H9 (cell line): ENCODE results near the gene RNASE8. TPM values are rescaled to one million over a fixed set of nuclear protein-coding genes. Genes with fewer than 3 reads are reported as not detected.

ENCODE experiments used
- DNase-seq: peaks from one replicate; pipeline ENCODE4 v3.0.0-alpha.2; 2017
- H2AFZ ChIP-seq: one replicate; pipeline ENCODE4 v1.6.1; 2013; ENCODE audit warnings: mild to moderate bottlenecking, low read length, control low read depth, moderate library complexity
- H2AK5ac ChIP-seq: 2 replicates; pipeline ENCODE4 v1.6.1; 2013; ENCODE audit warnings: low read length, control low read depth, mixed read lengths; ENCODE audit not compliant: insufficient read length
- H2BK120ac ChIP-seq: one replicate; pipeline ENCODE4 v1.6.1; 2013; ENCODE audit warnings: low read depth, mild to moderate bottlenecking, low read length, control low read depth, inconsistent platforms; ENCODE audit not compliant: poor library complexity, severe bottlenecking
- H2BK12ac ChIP-seq: 2 replicates; pipeline ENCODE4 v1.6.1; 2013; ENCODE audit warnings: low read length, control low read depth, mixed read lengths, low read depth; ENCODE audit not compliant: insufficient read length
- H2BK15ac ChIP-seq: 2 replicates; pipeline ENCODE4 v1.6.1; 2013; ENCODE audit warnings: low read depth, low read length, control low read depth
- H2BK20ac ChIP-seq: one replicate; pipeline ENCODE4 v1.6.1; 2013; ENCODE audit warnings: low read depth, mild to moderate bottlenecking, low read length, control low read depth, inconsistent platforms; ENCODE audit not compliant: poor library complexity, severe bottlenecking
- H2BK5ac ChIP-seq: 2 replicates; pipeline ENCODE4 v1.6.1; 2013; ENCODE audit warnings: low read length, control low read depth, mixed read lengths; ENCODE audit not compliant: insufficient read length
- H3K14ac ChIP-seq: 2 replicates; pipeline ENCODE4 v1.6.1; 2013; ENCODE audit warnings: low read length, control low read depth; ENCODE audit not compliant: insufficient read depth
- H3K18ac ChIP-seq: 2 replicates; pipeline ENCODE4 v1.6.1; 2013; ENCODE audit warnings: low read depth, mild to moderate bottlenecking, mixed read lengths, low read length, control low read depth; ENCODE audit not compliant: insufficient read length
- H3K23ac ChIP-seq: 2 replicates; pipeline ENCODE4 v1.6.1; 2013; ENCODE audit warnings: low read length, control low read depth, mixed read lengths, low read depth; ENCODE audit not compliant: insufficient read length
- H3K23me2 ChIP-seq: 2 replicates; pipeline ENCODE4 v1.6.1; 2013; ENCODE audit warnings: low read depth, mild to moderate bottlenecking, mixed read lengths, low read length, control low read depth; ENCODE audit not compliant: insufficient read length, poor library complexity, severe bottlenecking
- H3K27ac ChIP-seq: 2 replicates; pipeline ENCODE4 v1.5.1; 2013; ENCODE audit warnings: low read length, control low read depth, mixed read lengths, low read depth; ENCODE audit not compliant: insufficient read length
- H3K27me3 ChIP-seq: 2 replicates; pipeline ENCODE4 v1.6.1; 2013; ENCODE audit warnings: low read length, control low read depth, inconsistent platforms; ENCODE audit not compliant: insufficient read depth
- H3K4ac ChIP-seq: 2 replicates; pipeline ENCODE4 v1.6.1; 2013; ENCODE audit warnings: low read depth, mild to moderate bottlenecking, control low read depth, inconsistent platforms, low read length, moderate library complexity
- H3K4me1 ChIP-seq: 2 replicates; pipeline ENCODE4 v1.6.1; 2013; ENCODE audit warnings: low read length, control low read depth, inconsistent platforms; ENCODE audit not compliant: insufficient read depth
- H3K4me2 ChIP-seq: 2 replicates; pipeline ENCODE4 v1.6.1; 2013; ENCODE audit warnings: low read length, control low read depth, mixed read lengths; ENCODE audit not compliant: insufficient read length, insufficient read depth
- H3K56ac ChIP-seq: 2 replicates; pipeline ENCODE4 v1.6.1; 2013; ENCODE audit warnings: low read depth, mild to moderate bottlenecking, mixed read lengths, low read length, control low read depth; ENCODE audit not compliant: insufficient read length
- H3K79me1 ChIP-seq: 2 replicates; pipeline ENCODE4 v1.6.1; 2013; ENCODE audit warnings: low read depth, mild to moderate bottlenecking, moderate library complexity, low read length, control low read depth, inconsistent platforms; ENCODE audit not compliant: insufficient read depth, poor library complexity, severe bottlenecking
- H3K79me2 ChIP-seq: 2 replicates; pipeline ENCODE4 v1.6.1; 2013; ENCODE audit warnings: low read length, control low read depth, inconsistent platforms; ENCODE audit not compliant: insufficient read depth
- H3K9ac ChIP-seq: 2 replicates; pipeline ENCODE4 v1.6.1; 2013; ENCODE audit warnings: low read length, control low read depth, mixed read lengths; ENCODE audit not compliant: insufficient read length; ENCODE audit errors: extremely low read depth
- H3K9me3 ChIP-seq: one replicate; pipeline ENCODE4 v1.6.1; 2013; ENCODE audit warnings: low read depth, low read length, inconsistent platforms; ENCODE audit not compliant: control insufficient read depth
- H3T11ph ChIP-seq: one replicate; pipeline ENCODE4 v1.6.1; 2013; ENCODE audit warnings: mild to moderate bottlenecking, low read length, control low read depth, inconsistent platforms
- H4K20me1 ChIP-seq: one replicate; pipeline ENCODE4 v1.6.1; 2013; ENCODE audit not compliant: control insufficient read depth, insufficient read length, insufficient read depth
- H4K5ac ChIP-seq: 2 replicates; pipeline ENCODE4 v1.6.1; 2013; ENCODE audit warnings: low read depth, mild to moderate bottlenecking, mixed read lengths, low read length, control low read depth; ENCODE audit not compliant: insufficient read length
- H4K8ac ChIP-seq: replicated peaks from 2 replicates; pipeline ENCODE4 v1.6.1; 2013; ENCODE audit warnings: low read length, control low read depth, mixed read lengths, low read depth; ENCODE audit not compliant: insufficient read length
- H4K91ac ChIP-seq: 2 replicates; pipeline ENCODE4 v1.6.1; 2013; ENCODE audit warnings: low read depth, mild to moderate bottlenecking, moderate library complexity, mixed read lengths, low read length, control low read depth; ENCODE audit not compliant: insufficient read length
- H3K27ac Mint-ChIP-seq, 3 experiments: 2 replicates in 2 of 3; 3 replicates in 1 of 3; pipeline ENCODE4 v1.8.0; 2020 to 2021; ENCODE audit warnings: mixed read lengths in 3 of 3, mild to moderate bottlenecking in 1 of 3, moderate library complexity in 1 of 3
- H3K27me3 Mint-ChIP-seq: 2 replicates; pipeline ENCODE4 v1.8.0; 2021; ENCODE audit warnings: low read depth, mild to moderate bottlenecking, moderate library complexity, mixed read lengths
- H3K36me3 Mint-ChIP-seq, 3 experiments: 2 replicates in 2 of 3; 3 replicates in 1 of 3; pipeline ENCODE4 v1.8.0; 2020 to 2021; ENCODE audit warnings: low read depth in 3 of 3, mixed read lengths in 3 of 3; ENCODE audit not compliant: insufficient read depth in 1 of 3
- H3K4me1 Mint-ChIP-seq, 2 experiments: 2 replicates each; pipeline ENCODE4 v1.8.0; 2020; ENCODE audit warnings: mixed read lengths in 2 of 2
- H3K4me3 Mint-ChIP-seq, 2 experiments: 2 replicates in 1 of 2; 3 replicates in 1 of 2; pipeline ENCODE4 v1.8.0; 2020 to 2021; ENCODE audit warnings: mild to moderate bottlenecking in 2 of 2, mixed read lengths in 2 of 2, moderate library complexity in 1 of 2
- H3K9me3 Mint-ChIP-seq, 2 experiments: 2 replicates in 1 of 2; 3 replicates in 1 of 2; pipeline ENCODE4 v1.8.0; 2020; ENCODE audit warnings: mild to moderate bottlenecking in 2 of 2, mixed read lengths in 2 of 2, moderate library complexity in 1 of 2
- CTCF ChIP-seq: fragments of 200-600 bp; sonication (generic); conservative IDR thresholded peaks from 3 replicates; pipeline ENCODE4 v1.8.0; 2021; ENCODE audit warnings: antibody characterized with exemption, mild to moderate bottlenecking
- WGBS: extraction: QIAGEN DNeasy Blood & Tissue Kit; methylation state at CpG from one replicate; pipeline ENCODE4 v1.1.7; 2013; ENCODE audit warnings: missing lambda C conversion rate, low lambda C conversion rate, mixed read lengths; ENCODE audit not compliant: insufficient read length; ENCODE audit errors: extremely low coverage; 5-methylcytosine and 5-hydroxymethylcytosine counted together
- total RNA-seq: library from RNA; stranded (reverse); gene quantifications from 2 replicates; pipeline ENCODE4 v1.2.1, GENCODE V29; 2021

Gene RNASE8
- total RNA-seq, 1 experiment from 2014 or later = not detected

- Histone ChIP-seq H2AK5ac (no peak overlapping the region), H2BK120ac (no peak overlapping the region), H2BK5ac (no peak overlapping the region), H3K4ac (no peak overlapping the region), H3K56ac (no peak overlapping the region), H3K79me1 (no peaks in the 10 kb centered on the region), H3K14ac (no peak overlapping the region), H2AFZ (no peak overlapping the region), H3T11ph (no peak overlapping the region), H3K4me1 (no peaks in the 10 kb centered on the region; the same call in 1 of the 2 replicates), H2BK15ac (no peak overlapping the region), H4K5ac (no peak overlapping the region), H4K20me1 (no peaks in the 10 kb centered on the region), H4K8ac (no peak overlapping the region), H3K23ac (no peak overlapping the region), H2BK12ac (no peak overlapping the region), H3K27ac (no peak overlapping the region), H4K91ac (no peak overlapping the region), H3K9ac (no peak overlapping the region), H3K9me3 (no peaks in the 10 kb centered on the region), H3K27me3 (no peaks in the 10 kb centered on the region), H3K4me2 (no peak overlapping the region), H2BK20ac (no peak overlapping the region), H3K18ac (no peak overlapping the region), H3K79me2 (no peaks in the 10 kb centered on the region), H3K23me2 (no peaks in the 10 kb centered on the region)
- no CpG with 5 or more reads among the region's 2 CpGs for WGBS
- H3K9me3 Mint-ChIP-seq = no peaks in the 10 kb centered on the region; a peak in 1 of 5 replicates
- no peak for DNase-seq
- no peak overlapping the region; a peak in 1 of 5 replicates for H3K4me3 Mint-ChIP-seq
- no peak for TF ChIP-seq CTCF
- H3K4me1 Mint-ChIP-seq = peaks cover 14% of the 10 kb centered on the region in 2 experiments
- H3K27me3 Mint-ChIP-seq = peaks cover 2% of the 10 kb centered on the region; the same call in 1 of the 2 replicates
- no peak overlapping the region for H3K27ac Mint-ChIP-seq
- peaks cover 59 to 94% (median 82%) of the 10 kb centered on the region in 3 experiments for H3K36me3 Mint-ChIP-seq
These were observed 26.8 kb downstream of the RNASE8 start for GRCh38 chr14:21084396-21084795.
